ENCODE measurements around the gene DOCK7.
"Not testable (repeated sequence)": the region's sequence is repeated elsewhere in the genome, so short reads cannot be mapped to it uniquely, and the experiment has no call there.

Gene DOCK7, protein sequence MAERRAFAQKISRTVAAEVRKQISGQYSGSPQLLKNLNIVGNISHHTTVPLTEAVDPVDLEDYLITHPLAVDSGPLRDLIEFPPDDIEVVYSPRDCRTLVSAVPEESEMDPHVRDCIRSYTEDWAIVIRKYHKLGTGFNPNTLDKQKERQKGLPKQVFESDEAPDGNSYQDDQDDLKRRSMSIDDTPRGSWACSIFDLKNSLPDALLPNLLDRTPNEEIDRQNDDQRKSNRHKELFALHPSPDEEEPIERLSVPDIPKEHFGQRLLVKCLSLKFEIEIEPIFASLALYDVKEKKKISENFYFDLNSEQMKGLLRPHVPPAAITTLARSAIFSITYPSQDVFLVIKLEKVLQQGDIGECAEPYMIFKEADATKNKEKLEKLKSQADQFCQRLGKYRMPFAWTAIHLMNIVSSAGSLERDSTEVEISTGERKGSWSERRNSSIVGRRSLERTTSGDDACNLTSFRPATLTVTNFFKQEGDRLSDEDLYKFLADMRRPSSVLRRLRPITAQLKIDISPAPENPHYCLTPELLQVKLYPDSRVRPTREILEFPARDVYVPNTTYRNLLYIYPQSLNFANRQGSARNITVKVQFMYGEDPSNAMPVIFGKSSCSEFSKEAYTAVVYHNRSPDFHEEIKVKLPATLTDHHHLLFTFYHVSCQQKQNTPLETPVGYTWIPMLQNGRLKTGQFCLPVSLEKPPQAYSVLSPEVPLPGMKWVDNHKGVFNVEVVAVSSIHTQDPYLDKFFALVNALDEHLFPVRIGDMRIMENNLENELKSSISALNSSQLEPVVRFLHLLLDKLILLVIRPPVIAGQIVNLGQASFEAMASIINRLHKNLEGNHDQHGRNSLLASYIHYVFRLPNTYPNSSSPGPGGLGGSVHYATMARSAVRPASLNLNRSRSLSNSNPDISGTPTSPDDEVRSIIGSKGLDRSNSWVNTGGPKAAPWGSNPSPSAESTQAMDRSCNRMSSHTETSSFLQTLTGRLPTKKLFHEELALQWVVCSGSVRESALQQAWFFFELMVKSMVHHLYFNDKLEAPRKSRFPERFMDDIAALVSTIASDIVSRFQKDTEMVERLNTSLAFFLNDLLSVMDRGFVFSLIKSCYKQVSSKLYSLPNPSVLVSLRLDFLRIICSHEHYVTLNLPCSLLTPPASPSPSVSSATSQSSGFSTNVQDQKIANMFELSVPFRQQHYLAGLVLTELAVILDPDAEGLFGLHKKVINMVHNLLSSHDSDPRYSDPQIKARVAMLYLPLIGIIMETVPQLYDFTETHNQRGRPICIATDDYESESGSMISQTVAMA (N-terminal part only)

DNA sequence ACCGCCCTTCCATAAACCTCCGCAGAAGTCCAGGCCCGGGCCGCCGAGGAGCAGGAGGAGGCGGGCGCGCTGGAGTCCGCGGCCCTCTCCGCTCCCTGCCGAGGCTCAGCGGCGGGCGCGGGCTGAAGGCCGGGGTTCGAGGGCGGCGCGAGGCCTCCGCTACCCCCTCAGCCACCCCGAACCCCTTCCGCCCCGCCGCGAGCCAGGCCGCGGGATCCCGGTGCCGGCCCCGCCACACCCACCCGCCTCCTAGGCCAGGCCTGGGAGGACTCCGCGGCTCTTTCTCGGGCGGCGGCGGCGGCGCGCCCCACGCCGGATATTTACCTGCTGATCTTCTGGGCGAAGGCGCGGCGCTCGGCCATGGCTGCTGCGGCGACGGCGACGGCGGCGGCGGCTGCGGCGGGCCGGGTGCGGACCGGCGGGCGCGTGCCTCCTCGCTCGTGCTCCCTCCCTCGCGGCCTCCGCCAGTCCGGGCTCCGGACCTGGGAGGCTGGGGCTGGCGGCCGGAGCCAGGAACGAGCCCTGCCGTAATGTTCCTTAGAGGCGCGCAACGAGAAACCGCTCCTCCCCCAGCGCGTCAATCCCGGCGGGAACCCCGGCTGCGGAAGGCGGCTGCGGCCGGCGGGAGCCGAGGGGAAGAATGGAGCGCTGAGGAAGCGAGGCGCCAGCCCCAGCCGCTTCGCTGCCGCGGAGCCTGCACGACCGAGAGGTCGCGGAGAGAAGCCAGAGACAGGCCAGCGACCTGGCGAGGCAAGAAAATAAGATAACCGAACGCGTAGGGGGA lies at the start of gene DOCK7:
DOCK7 (minus strand) TSS at position 484 of the 784 bp plus-strand sequence; CDS start at position 362, 122 bp downstream.
- DNase-seq (ENCODE audit: low read depth) = peak; percentile 48

DNA sequence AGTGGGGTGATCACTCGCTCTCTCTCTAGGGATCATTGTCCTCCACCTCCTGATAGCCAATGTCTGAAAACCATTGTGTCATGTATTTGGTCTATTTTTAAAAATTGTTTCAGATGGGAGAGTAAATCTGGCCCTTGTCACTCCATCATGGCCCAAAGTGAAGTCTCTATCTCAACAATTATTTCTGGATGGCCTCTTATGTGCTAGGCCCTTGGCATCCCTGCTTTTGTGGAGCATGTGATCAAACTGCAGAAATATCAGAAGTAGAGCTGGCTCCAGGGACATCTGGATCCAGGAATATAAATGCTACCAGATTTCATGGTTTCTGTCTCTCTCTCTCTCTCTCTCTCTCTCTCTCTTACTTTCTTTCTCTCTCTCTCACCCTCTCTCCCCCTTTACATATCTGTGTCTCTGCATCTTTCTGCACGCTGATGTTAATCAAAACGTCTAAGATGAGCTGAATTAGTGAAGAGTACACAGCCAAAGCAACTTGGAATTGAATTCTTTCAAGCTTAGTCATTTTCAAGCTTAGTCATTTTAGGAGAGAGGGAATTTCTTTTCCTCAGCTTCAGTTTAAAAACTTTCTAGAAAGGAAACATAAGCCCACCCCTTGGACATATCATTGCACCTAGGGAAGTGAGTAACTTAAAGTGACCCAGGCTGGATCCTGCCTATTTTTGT lies 47.4 kb upstream of the DOCK7 start:
- peak; percentile 68 for DNase-seq (ENCODE audit: low read depth)

DNA sequence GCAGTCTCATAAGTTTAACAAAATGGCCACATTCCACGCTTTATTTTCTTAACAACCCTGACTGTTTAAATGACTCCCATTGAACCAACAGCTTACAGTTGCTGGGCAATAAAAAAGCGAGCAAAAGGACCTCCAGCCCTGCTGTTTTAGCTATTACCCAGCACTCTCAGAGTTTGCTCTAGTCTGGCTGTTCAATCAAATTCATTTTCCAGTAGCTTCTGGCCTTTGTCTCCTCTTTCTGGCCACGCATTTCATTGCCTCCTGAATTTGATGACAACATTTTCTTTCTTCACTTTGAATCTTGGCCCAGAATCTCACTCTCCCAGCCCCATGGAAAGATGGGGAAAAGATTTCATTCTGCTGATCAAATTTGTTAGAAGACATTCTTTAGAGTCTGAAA lies 44.1 kb upstream of the DOCK7 start:
- no peak for DNase-seq (ENCODE audit: low read depth)

DNA sequence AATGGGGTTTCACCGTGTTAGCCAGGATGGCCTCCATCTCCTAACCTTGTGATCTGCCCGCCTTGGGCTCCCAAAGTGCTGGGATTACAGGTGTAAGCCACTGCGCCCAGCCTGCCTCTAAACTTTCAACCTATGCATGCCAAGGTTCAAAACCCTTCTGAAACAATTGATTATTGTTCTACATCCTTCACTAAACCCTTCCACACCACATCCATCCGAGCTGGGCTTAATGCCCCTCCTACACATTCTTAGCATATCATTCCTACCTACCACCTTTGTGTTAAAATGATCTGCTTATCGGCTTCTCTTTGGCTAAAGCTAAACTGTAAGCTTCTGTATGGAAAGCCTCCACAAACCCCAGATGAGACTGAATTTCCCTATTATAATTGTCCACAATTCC lies 40.8 kb upstream of the DOCK7 start:
- DNase-seq (ENCODE audit: low read depth) = no peak

DNA sequence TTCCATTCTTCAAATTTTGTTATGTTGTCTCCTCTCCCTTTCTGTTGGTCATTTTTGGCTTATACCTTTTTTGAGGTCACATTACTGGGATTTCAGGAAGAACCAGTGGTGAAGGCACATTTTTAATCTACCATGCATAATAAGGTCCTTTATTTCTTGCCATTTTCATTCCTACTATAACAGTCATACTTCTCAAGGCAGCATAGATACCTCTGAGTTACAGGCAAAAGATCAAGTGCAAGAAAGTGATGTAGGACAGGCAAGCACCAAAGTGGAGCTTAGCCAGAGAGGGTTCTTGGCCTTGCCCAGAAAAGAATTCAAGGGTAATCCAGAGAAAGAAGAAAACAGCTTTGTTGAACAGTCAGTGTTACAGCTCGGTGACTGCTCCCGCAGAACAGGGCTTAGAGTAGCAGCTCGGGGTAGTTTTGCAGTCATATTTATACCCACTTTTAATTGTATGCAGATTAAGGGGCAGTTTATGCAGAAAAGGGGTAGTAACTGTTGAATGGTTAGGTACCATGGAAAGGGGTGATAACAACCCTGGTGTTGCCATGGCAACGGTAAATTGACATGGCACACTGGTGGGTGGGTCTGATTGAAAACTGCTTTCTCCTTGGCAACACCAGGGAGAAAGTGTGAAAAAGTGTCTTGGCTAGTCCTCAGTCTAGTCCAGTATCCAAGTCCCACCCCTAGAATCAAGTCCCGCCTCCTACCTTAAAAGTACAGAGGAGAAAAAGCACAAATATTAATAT lies 39.6 kb upstream of the DOCK7 start:
- no peak for DNase-seq (ENCODE audit: low read depth)

DNA sequence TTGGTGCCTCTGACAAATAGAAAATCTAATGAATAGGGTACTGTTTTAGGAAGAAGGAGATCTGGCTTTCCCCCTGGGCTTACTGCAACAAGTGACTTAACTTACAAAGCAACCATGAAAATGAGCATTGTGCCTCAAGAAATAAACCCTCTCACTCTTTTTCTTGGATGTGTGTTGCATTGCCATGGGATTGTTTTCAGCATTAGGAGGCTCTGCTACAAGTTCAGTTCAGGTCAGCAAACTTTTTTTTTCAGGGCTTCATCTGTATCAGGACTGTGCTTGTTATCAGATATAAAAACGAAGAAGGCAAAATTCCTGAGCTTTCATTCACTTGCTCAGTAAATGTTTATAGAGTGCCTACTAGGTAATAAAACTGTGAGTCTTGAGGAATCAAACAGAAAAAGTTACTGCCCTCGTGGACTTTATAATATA lies 37.8 kb upstream of the DOCK7 start:
- no peak for DNase-seq (ENCODE audit: low read depth)

DNA sequence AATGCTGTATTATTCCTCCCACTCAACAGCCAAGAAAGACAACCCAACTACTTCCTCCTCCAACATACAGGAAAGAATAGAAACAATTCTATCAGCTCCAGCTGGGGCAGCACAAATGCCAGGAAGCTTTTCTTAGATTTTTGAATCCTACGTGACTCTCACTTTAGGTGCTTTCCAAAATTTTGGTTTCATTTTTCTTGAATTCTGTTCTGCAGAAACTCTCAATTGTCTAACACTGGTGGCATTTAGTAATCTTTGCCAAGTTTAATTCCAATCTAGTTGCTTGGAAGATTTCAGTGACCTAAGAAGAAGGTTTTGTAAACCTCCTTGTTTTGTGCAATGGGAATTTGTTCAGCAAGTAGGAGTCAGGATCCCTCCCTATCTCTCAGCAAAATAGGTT lies 37.1 kb upstream of the DOCK7 start:
- peak; percentile 53 for DNase-seq (ENCODE audit: low read depth)

DNA sequence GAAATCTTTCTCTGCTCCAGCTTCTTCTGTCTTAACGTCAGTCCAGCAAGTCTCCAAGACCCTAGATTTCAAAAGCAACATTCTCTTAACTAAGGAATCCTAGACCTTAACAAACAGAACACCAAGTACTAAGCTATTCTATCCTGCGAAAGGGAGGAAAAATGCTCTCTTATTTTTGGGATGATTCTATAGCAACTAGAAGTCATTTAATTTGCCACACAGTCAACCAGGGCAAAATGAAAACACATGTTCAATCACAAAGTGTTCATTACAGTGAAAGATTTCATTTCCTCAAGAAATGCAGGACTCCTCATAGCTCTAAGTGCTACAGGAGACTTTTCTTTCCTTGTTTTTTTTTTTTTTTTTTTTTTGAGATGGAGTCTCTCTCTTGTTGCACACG lies 36.2 kb upstream of the DOCK7 start:
- DNase-seq (ENCODE audit: low read depth) = no peak

DNA sequence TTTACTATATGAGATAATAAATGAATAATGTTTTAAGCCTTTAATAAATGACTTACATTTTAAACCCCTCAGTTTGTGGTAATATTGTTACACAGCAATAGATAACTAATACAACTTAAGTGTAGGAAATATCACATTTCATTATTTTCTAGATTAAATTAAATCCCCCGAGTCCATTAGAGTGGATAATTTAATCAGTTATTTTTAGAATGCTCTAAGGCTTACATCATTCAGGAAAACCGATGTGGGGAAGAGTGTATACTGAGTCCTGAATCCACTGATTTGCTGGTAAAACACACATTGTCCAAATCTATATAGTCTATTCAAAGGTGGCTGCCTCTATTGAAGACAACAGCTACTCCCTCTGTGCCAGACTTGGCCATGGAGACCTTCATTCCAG lies 35.7 kb upstream of the DOCK7 start:
- no peak for DNase-seq (ENCODE audit: low read depth)

DNA sequence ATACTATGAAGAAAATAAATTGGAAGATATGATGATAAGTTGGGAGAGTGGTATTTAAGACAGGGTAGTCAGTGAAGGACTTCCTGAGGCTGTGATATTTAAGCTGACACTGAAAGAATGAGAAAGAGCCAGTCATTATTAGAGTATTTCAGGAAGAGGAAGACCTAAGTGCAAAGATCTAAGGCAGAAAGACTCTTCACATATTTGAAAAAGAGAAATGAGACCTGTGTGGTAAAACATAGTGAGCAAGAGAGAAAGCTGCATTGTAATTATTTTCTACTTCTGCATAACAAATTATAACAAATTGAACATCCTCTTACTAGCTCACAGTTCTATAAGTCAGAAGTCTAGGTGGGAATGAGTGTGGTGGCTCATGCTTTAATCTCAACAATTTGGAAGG lies 34.6 kb upstream of the DOCK7 start:
- DNase-seq (ENCODE audit: low read depth) = no peak

DNA sequence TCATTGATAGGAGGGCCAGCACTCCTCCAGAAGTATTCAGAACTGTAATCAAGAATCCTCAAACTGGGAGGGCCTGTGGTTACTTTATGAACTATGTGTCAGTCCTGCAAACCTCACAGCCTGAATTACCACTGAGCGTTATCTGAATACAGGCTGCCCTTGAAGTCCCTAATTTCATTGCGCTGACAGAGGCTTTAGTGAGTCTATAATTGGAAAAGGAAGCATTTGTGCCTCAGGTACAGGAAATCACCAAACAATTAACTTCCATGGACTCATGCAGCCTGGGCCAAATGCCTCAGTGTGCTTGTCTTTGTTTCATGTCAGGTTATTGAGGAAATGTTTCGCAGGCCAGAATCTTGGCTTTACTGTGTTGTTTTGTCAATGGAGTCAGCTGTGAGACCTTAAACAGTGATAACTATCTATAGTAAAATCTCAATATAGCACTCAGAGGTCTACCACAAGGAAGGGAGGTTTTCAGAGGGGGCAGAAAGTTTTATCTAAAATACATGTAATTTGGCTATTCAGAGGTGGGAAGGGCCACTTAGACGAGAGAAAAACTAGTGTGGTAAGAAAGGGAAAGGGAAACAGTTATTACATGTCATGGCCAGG lies 32.9 kb upstream of the DOCK7 start:
- no peak for DNase-seq (ENCODE audit: low read depth)

DNA sequence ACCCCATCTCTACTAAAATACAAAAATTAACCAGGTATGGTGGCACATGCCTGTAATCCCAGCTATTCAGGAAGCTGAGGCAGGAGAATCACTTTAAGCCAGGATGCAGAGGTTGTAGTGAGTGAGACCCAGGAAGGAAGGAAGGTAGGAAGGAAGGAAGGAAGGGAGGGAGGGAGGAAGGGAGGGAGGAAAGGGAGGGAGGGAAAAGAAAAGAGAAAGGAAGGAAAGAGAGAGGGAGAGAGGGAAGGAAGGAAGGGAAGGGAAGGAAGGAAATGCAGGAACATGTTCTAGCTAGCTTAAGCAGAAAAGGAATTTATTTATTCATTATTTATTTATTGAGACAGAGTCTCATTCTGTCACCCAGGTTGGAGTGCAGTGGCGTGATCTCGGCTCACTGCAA lies 30.2 kb upstream of the DOCK7 start:
- DNase-seq (ENCODE audit: low read depth) = not testable (repeated sequence)

DNA sequence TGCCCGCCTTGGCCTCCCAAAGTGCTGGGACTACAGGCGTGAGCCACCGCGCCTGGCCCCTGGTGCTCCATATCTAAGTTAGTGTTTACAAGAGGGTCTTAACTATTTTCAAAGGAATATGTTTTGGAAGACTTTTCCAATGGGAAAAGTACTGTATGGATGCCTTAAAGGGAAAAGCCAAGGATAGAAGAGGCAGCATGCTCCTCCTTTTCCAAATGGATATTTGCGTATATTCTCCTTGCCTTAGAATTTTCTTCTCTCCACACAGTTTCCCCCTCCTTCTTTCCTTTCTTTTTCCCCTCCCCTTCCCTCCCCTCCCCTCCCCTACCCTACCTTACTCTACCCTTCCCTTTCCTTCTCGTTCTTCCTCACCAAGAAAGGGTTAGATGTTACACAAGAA lies 29.3 kb upstream of the DOCK7 start:
- no peak for DNase-seq (ENCODE audit: low read depth)

DNA sequence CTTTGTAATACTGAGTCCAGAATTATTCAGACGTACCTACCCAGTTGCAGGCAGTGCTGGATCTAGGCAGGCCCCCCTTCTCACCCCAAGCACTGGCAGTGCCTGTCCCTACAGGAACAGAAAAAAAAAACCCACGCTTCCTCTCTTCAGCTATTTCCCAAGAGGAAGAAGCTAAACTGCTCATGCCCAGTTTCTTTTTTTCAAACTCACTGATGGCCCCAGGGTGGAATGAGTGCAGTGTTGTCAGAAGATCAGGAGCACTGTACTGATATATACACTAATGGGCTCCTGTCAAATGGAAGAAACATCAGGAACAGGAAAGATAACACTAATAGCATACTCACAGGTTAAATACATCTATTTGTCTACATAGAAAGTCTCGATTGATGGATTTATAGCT lies 28.2 kb upstream of the DOCK7 start:
- no peak for DNase-seq (ENCODE audit: low read depth)

DNA sequence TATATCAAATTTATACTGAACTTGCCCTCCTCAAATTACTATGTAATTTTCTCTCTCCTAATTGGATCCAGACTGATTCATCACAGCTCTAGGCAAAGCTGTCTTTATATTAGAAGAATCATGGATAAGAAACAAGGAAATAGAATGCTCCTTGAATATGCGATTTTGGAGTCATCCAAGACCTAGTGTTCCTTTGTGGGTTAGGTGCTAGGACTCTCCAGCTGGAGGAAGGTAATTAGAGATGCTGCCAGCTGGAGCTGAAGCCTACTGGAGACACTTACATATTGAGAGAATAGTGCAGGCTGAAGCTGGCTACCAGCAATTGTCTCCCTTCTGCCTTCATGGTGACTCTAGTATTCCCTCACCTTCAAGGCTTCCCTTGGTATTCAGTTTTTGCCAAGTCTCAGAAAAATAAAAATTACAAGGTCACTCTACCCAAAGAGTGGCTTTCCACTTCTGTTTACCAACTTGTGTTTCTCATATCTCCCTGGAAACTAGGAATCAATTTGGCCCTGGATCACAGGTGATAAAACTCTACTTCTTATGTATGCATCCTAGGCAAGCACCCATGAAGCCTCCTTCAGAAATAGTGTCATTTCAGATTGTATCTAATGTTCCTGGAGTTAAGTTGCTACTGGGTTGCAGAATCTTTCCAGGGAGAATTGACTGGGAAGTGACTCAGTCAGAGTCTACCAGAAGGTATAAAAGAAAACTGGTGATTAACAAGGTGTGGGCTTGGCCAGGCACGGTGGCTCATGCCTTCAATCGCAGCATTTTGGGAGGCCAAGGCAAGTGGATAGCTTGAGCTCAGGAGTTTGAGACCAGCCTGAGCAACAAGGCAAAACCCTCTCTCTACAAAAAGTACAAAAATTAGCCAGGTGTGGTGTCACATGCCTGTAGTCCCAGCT lies 24.4 kb upstream of the DOCK7 start:
- DNase-seq (ENCODE audit: low read depth) = no peak

DNA sequence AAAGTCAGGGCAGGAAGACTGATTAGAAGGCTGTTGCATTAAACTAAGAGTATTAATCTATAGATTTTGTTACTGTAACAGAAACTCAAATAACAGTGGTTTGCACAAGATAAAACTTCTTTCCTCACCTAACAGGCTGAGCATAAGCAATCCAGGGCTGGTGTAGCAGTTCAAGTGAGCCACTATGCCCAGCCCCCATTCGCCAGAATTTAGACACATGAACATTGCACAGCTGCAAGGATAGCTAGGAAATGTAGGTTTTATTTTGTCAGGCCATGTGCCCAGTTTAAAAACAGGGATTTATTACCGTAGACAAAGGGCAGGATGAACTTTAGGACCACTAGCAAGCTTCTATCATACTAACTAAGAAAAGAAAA lies 19.5 kb upstream of the DOCK7 start:
- no peak for DNase-seq (ENCODE audit: low read depth)

DNA sequence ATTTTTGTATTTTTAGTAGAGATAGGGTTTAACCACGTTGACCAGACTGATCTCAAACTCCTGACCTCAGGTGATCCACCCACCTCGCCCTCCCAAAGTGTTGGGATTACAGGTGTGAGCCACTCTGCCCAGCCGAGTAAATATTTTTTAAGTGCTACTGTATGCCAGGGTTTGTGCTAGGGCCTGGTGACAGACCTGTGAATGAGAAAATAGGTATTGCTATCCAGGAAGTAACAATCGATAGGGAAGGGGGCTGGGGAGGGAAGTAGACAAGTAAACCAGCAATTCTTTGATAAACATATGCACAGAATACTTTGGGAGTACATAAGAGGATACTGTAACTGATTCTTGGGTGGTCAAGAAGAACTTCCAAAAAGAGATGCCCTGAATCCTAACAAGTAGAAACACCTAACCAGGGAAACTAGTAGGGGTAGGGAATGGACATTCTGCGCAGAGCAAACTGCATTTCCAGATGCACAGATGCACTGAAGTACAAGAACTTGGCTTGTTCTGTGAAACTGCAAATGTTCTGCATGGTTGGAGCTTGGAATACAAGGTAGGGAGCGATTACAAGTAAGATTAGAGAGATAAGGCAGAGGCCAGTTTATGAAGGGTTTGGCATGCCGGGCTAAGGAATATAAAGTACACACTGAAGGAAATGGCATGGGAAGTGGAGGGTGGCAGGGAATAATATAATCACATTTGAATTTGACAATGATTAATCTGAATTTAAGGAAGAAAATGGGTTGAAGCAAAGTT lies 19.0 kb upstream of the DOCK7 start:
- no peak for DNase-seq (ENCODE audit: low read depth)

DNA sequence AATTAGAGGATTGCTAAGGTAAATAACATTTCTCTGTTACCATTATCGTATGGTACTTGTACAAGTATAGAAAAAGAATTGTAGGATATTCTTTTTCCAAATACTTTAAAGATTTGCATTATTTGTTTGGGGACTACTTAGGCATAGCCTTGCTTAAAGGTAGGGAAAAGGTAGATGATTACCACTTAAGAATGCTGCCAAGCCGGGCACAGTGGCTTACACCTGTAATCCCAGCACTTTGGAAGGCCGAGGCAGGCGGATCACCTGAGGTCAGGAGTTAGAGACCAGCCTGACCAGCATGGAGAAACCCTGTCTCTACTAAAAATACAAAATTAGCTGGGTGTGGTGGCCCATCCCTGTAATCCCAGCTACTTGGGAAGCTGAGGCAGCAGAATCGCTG lies 10.0 kb upstream of the DOCK7 start:
- DNase-seq (ENCODE audit: low read depth) = not testable (repeated sequence)

Measured in HS-5 (cell line).